Endothelial cell of umbilical vein (primary cell): Measurements from ENCODE around the gene EFNA5. TPM values are rescaled to one million over a fixed set of nuclear protein-coding genes. Genes with fewer than 3 reads are reported as not detected.

Experiments used
- BruUV-seq: library from RNA; stranded (reverse); fragments of 400-500 nt; replicated peaks from 2 replicates; lab custom pipeline; 2021; lab: Mats Ljungman, UMichigan
- CTCF ChIA-PET: fragments of 300-600, 350-600 bp; sonication (Branson Sonifier 250); formaldehyde crosslinking; loops from one replicate; lab custom pipeline; 2021; ENCODE audit warnings: antibody characterized with exemption, inconsistent platforms; lab: Charles Lee
- POLR2A ChIA-PET: fragments of 300-600, 350-600 bp; sonication (Branson Sonifier 250); formaldehyde crosslinking; loops from one replicate; lab custom pipeline; 2021; ENCODE audit warnings: antibody characterized with exemption, inconsistent platforms; lab: Charles Lee
- DNase-seq: peaks from one replicate; pipeline ENCODE4 v3.0.0-alpha.2; 2011; ENCODE audit warnings: low read depth, low spot score
- FAIRE-seq: peaks from 2 replicates; lab custom pipeline; 2011; peaks lifted over from hg19 to GRCh38; lab: Jason Lieb, UNC
- H2AFZ ChIP-seq: 2 replicates; pipeline ENCODE4 v1.6.0; 2012; ENCODE audit warnings: low read depth, low read length, control low read depth, inconsistent platforms
- H3K27ac ChIP-seq: 2 replicates; pipeline ENCODE4 v1.5.1; 2011; ENCODE audit warnings: low read depth, mild to moderate bottlenecking, control low read depth, low read length, moderate library complexity; ENCODE audit not compliant: insufficient read depth
- H3K27me3 ChIP-seq, 2 experiments: 2 replicates each; pipeline versions ENCODE4 v1.6.0 to v1.6.1; 2011; ENCODE audit warnings: low read length in 2 of 2, mixed read lengths in 1 of 2; ENCODE audit not compliant: control insufficient read depth in 2 of 2, insufficient read depth in 2 of 2
- H3K36me3 ChIP-seq, 2 experiments: 2 replicates in 1 of 2; 3 replicates in 1 of 2; pipeline ENCODE4 v1.5.1; 2011; ENCODE audit warnings: low read length in 2 of 2, mild to moderate bottlenecking in 1 of 2, moderate library complexity in 1 of 2; ENCODE audit not compliant: control insufficient read depth in 2 of 2, insufficient read depth in 2 of 2; ENCODE audit errors: extremely low read depth in 1 of 2
- H3K4me1 ChIP-seq: 3 replicates; pipeline ENCODE4 v1.5.1; 2011; ENCODE audit warnings: mild to moderate bottlenecking, low read length; ENCODE audit not compliant: control insufficient read depth, insufficient read depth; ENCODE audit errors: extremely low read depth
- H3K4me2 ChIP-seq: 2 replicates; pipeline ENCODE4 v1.6.1; 2011; ENCODE audit warnings: low read length, control low read depth, mixed read lengths; ENCODE audit not compliant: insufficient read depth
- H3K4me3 ChIP-seq, 3 experiments: fragments of 200-600 bp in 1 of 3; sonication (generic), shearing (Covaris generic) in 1 of 3; replicated peaks in 1 of 3; 2 replicates each; pipeline ENCODE4 v1.5.1; 2011 to 2016; ENCODE audit warnings: control low read depth in 3 of 3, low read length in 3 of 3, mild to moderate bottlenecking in 2 of 3, inconsistent platforms in 1 of 3, low read depth in 1 of 3, moderate library complexity in 1 of 3; ENCODE audit not compliant: insufficient read depth in 1 of 3
- H3K79me2 ChIP-seq: 2 replicates; pipeline ENCODE4 v1.6.0; 2012; ENCODE audit warnings: low read length, inconsistent platforms; ENCODE audit not compliant: control insufficient read depth, insufficient read depth
- H3K9ac ChIP-seq: replicated peaks from 2 replicates; pipeline ENCODE3; 2011; ENCODE audit warnings: low read length, control low read depth; ENCODE audit not compliant: insufficient read depth; ENCODE audit errors: extremely low read depth
- H3K9me1 ChIP-seq: replicated peaks from 3 replicates; pipeline ENCODE4 v1.6.0; 2011; ENCODE audit warnings: mild to moderate bottlenecking, low read length; ENCODE audit not compliant: control insufficient read depth, insufficient read depth; ENCODE audit errors: extremely low read depth
- H3K9me3 ChIP-seq: replicated peaks from 2 replicates; pipeline ENCODE4 v1.5.1; 2012; ENCODE audit warnings: low read length, inconsistent platforms; ENCODE audit not compliant: control insufficient read depth, insufficient read depth
- H4K20me1 ChIP-seq: replicated peaks from 2 replicates; pipeline ENCODE3; 2011; ENCODE audit warnings: mild to moderate bottlenecking, low read length; ENCODE audit not compliant: control insufficient read depth, insufficient read depth; ENCODE audit errors: extremely low read depth
- EZH2 ChIP-seq: IDR thresholded peaks from 2 replicates; pipeline ENCODE4 v1.6.1; 2012; ENCODE audit warnings: borderline replicate concordance, low read depth, mild to moderate bottlenecking, moderate library complexity, low read length, inconsistent platforms; ENCODE audit not compliant: severe bottlenecking
- FOS ChIP-seq: IDR thresholded peaks from 2 replicates; pipeline ENCODE4 v1.6.1; 2011; ENCODE audit warnings: mild to moderate bottlenecking, low read length, moderate library complexity, borderline replicate concordance; ENCODE audit not compliant: insufficient read depth
- GATA2 ChIP-seq: IDR thresholded peaks from 2 replicates; pipeline ENCODE4 v1.7.0; 2011; ENCODE audit warnings: low read depth, mild to moderate bottlenecking, moderate library complexity, mixed read lengths, low read length; ENCODE audit not compliant: insufficient read length, insufficient read depth
- JUN ChIP-seq: IDR thresholded peaks from 2 replicates; pipeline ENCODE4 v1.6.1; 2011; ENCODE audit warnings: borderline replicate concordance, low read depth; ENCODE audit not compliant: insufficient read length, insufficient read depth
- MYC ChIP-seq: IDR thresholded peaks from one replicate; pipeline ENCODE4 v1.6.1; 2011; ENCODE audit warnings: mild to moderate bottlenecking, low read depth, low read length
- POLR2A ChIP-seq: IDR thresholded peaks from 2 replicates; pipeline ENCODE4 v1.6.1; 2012; ENCODE audit warnings: low read depth, mild to moderate bottlenecking, control low read depth, low read length
- POLR2AphosphoS5 ChIP-seq: IDR thresholded peaks from 2 replicates; pipeline ENCODE4 v1.6.1; 2012; ENCODE audit warnings: low read depth, mild to moderate bottlenecking, control low read depth, low read length, moderate library complexity; ENCODE audit not compliant: insufficient read depth
- dilution Hi-C: fragments of 300-500 bp; cut with MboI; formaldehyde crosslinking; loops from one replicate; pipeline ENCODE4 v1.15.0; 2019; ENCODE audit warnings: low sequenced_read_pairs; ENCODE audit not compliant: extremely low pct_ligation_motif_present
- intact Hi-C: fragments of 100-400 bp; cut with micrococcal nuclease; formaldehyde crosslinking; loops from one replicate; pipeline ENCODE4 v1.10.0; 2022
- polyA plus RNA-seq, 4 experiments: library from polyadenylated mRNA; depleted of rRNA in 3 of 4; stranded (reverse) in 3 of 4; unstranded in 1 of 4; fragments of >200 nt; gene quantifications; 2 replicates each; pipeline versions ENCODE4 v1.2.1 to v1.2.3, GENCODE V29; 2011 to 2012; ENCODE audit warnings: missing spikeins in 1 of 4
- total RNA-seq: library from RNA; stranded (reverse); gene quantifications from 2 replicates; pipeline ENCODE4 v1.2.3, GENCODE V29; 2021
- TF ChIP-seq, protein P1 (sequence below), 2 donors: IDR thresholded peaks; 1 replicate in 1 of 2; 2 replicates in 1 of 2; pipeline ENCODE4 v1.5.1; 2011; ENCODE audit warnings: low read length in 2 of 2, mild to moderate bottlenecking in 2 of 2, moderate library complexity in 2 of 2, control low read depth in 1 of 2, inconsistent platforms in 1 of 2, low read depth in 1 of 2; ENCODE audit not compliant: insufficient read depth in 1 of 2; ENCODE audit errors: extremely low read depth in 1 of 2
- TF ChIP-seq, protein P2 (sequence below): IDR thresholded peaks from 2 replicates; pipeline ENCODE4 v1.6.1; 2011; ENCODE audit not compliant: insufficient read depth, insufficient read length

The EFNA5 gene
- total and polyA plus RNA-seq, 2 donors (not counting 3 experiments of a cell fraction or from before 2014, with no cell fraction given): 13.6 to 22.1 TPM

DNA sequence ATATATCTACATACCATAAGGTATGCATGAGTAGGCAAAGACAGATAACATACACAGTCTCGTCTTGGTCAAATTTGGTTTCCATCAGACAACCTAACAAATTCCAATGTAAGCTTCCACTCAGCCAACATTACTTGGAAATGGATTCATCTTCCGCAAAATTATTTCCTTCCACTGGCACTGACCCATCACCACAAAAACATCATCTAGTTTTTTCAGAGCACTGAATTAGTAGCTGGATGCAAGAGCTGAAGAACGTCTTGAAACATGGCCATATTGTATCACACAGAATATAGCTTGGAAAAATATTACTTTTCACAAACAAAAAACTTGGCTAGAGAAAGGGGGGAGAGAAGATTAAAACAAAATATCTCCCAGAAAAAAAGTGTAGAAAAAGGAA lies 73.5 kb downstream of the EFNA5 start:
- no peaks in the 10 kb centered on the region for H3K79me2 ChIP-seq
- H4K20me1 ChIP-seq: no peaks in the 10 kb centered on the region
- CTCF ChIA-PET: no interaction called here
- no peak overlapping the region for H3K9ac ChIP-seq
- H3K36me3 ChIP-seq: no peaks in the 10 kb centered on the region
- no peak overlapping the region for H3K4me3 ChIP-seq
- no peak for TF ChIP-seq EZH2
- no peak for TF ChIP-seq GATA2
- TF ChIP-seq, protein P1, sequence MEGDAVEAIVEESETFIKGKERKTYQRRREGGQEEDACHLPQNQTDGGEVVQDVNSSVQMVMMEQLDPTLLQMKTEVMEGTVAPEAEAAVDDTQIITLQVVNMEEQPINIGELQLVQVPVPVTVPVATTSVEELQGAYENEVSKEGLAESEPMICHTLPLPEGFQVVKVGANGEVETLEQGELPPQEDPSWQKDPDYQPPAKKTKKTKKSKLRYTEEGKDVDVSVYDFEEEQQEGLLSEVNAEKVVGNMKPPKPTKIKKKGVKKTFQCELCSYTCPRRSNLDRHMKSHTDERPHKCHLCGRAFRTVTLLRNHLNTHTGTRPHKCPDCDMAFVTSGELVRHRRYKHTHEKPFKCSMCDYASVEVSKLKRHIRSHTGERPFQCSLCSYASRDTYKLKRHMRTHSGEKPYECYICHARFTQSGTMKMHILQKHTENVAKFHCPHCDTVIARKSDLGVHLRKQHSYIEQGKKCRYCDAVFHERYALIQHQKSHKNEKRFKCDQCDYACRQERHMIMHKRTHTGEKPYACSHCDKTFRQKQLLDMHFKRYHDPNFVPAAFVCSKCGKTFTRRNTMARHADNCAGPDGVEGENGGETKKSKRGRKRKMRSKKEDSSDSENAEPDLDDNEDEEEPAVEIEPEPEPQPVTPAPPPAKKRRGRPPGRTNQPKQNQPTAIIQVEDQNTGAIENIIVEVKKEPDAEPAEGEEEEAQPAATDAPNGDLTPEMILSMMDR (IDR thresholded peaks at IDR 0.05; ENCODE audit: extremely low read depth in 1 of 2, insufficient read depth in 1 of 2, low read depth in 1 of 2, low read length in 2 of 2): no peak
- no peak for TF ChIP-seq JUN
- TF ChIP-seq MYC: no peak
- no peak for TF ChIP-seq FOS
- no peak for TF ChIP-seq POLR2A
- TF ChIP-seq, protein P2, sequence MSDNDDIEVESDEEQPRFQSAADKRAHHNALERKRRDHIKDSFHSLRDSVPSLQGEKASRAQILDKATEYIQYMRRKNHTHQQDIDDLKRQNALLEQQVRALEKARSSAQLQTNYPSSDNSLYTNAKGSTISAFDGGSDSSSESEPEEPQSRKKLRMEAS: no peak
- TF ChIP-seq POLR2AphosphoS5: no peak
- H3K4me2 ChIP-seq: no peak overlapping the region
- BruUV-seq: no TSS peak
- POLR2A ChIA-PET: no interaction called here
- DNase-seq (no peak), FAIRE-seq (no peak)
- intact Hi-C loops (no loop called here), dilution Hi-C loops (no loop called here)
- H3K27me3 ChIP-seq: no peaks in the 10 kb centered on the region
- no peaks in the 10 kb centered on the region for H3K9me1 ChIP-seq
- H3K4me1 ChIP-seq: peaks cover 8% of the 10 kb centered on the region
- no peak overlapping the region for H2AFZ ChIP-seq
- H3K27ac ChIP-seq: no peak overlapping the region
- no peaks in the 10 kb centered on the region for H3K9me3 ChIP-seq
